Mesothelial cell of epicardium (in vitro differentiated cells): ENCODE results near the gene SMOC2. TPM values are rescaled to one million over a fixed set of nuclear protein-coding genes. Genes with fewer than 3 reads are reported as not detected.

Source experiments
- DNase-seq, 2 experiments: peaks; one replicate each; pipeline ENCODE4 v3.0.0; 2021; ENCODE audit warnings: low spot score in 2 of 2; ENCODE audit not compliant: unreplicated experiment in 2 of 2
- H3K27ac Mint-ChIP-seq: 2 replicates; pipeline ENCODE4 v1.8.0; 2021; ENCODE audit warnings: mixed read lengths
- H3K27me3 Mint-ChIP-seq: 2 replicates; pipeline ENCODE4 v1.8.0; 2021; ENCODE audit warnings: low read depth, mixed read lengths
- H3K36me3 Mint-ChIP-seq: 2 replicates; pipeline ENCODE4 v1.8.0; 2021; ENCODE audit warnings: mixed read lengths
- H3K4me1 Mint-ChIP-seq: 2 replicates; pipeline ENCODE4 v1.8.0; 2021; ENCODE audit warnings: mixed read lengths
- H3K4me3 Mint-ChIP-seq: 2 replicates; pipeline ENCODE4 v1.8.0; 2021; ENCODE audit warnings: mild to moderate bottlenecking, moderate library complexity, mixed read lengths
- H3K9me3 Mint-ChIP-seq: 2 replicates; pipeline ENCODE4 v1.8.0; 2021; ENCODE audit warnings: mixed read lengths
- total RNA-seq: library from RNA; stranded (reverse); gene quantifications from 3 replicates; pipeline ENCODE4 v1.2.1, GENCODE V29; 2021
- TF ChIP-seq, protein P1 (sequence below): fragments of 200-600 bp; sonication (generic); IDR thresholded peaks from one replicate; pipeline ENCODE4 v1.5.0; 2021; ENCODE audit warnings: antibody characterized with exemption; ENCODE audit not compliant: unreplicated experiment

The SMOC2 gene
- total RNA-seq, 1 donor from 2014 or later: 4.4 TPM

DNA sequence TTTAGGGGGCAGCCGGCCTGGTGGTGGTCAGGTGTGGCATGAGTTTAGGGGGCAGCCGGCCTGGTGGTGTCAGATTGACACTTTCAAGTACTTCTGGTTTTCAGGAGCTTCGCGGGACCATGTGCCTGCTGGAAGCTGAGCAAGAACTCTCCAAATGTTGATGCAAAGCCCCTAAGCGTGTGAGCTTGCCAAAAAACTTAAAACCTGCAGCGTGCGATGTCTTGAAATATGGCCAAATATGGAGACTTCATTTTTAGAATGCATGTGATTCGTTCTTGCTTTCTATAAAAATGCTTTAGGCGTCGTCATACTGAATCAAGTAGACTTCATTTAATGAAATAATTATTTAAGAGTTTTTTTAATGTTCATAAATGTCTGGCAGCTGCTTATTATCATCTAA lies 149.4 kb downstream of the SMOC2 start:
- TF ChIP-seq, protein P1, sequence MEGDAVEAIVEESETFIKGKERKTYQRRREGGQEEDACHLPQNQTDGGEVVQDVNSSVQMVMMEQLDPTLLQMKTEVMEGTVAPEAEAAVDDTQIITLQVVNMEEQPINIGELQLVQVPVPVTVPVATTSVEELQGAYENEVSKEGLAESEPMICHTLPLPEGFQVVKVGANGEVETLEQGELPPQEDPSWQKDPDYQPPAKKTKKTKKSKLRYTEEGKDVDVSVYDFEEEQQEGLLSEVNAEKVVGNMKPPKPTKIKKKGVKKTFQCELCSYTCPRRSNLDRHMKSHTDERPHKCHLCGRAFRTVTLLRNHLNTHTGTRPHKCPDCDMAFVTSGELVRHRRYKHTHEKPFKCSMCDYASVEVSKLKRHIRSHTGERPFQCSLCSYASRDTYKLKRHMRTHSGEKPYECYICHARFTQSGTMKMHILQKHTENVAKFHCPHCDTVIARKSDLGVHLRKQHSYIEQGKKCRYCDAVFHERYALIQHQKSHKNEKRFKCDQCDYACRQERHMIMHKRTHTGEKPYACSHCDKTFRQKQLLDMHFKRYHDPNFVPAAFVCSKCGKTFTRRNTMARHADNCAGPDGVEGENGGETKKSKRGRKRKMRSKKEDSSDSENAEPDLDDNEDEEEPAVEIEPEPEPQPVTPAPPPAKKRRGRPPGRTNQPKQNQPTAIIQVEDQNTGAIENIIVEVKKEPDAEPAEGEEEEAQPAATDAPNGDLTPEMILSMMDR: no peak
- H3K27me3 Mint-ChIP-seq: no peaks in the 10 kb centered on the region
- no peaks in the 10 kb centered on the region for H3K36me3 Mint-ChIP-seq
- peaks cover 5% of the 10 kb centered on the region for H3K9me3 Mint-ChIP-seq
- H3K4me1 Mint-ChIP-seq: no peaks in the 10 kb centered on the region
- H3K4me3 Mint-ChIP-seq: no peak overlapping the region
- H3K27ac Mint-ChIP-seq: no peak overlapping the region
- DNase-seq: no peak

DNA sequence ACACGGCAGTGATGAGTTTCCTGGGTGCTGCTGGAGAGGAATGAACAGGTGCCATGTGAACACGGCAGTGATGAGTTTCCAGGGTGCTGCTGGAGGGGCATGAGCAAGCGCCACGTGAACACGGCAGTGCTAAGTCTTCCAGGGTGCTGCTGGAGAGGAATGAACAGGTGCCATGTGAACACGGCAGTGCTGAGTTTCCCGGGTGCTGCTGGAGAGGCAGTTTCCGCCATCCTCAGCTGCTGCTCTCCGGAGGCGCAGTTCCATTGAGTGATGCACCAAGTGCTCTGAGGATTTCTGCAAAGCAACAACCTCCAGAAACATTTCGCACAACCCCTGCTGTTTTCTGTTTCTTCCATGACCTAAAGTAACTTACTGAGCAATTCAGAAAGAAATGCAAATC lies 155.4 kb downstream of the SMOC2 start:
- H3K4me1 Mint-ChIP-seq: no peaks in the 10 kb centered on the region
- H3K9me3 Mint-ChIP-seq: no peaks in the 10 kb centered on the region
- TF ChIP-seq, protein P1: no peak
- H3K36me3 Mint-ChIP-seq: no peaks in the 10 kb centered on the region
- no peak for DNase-seq
- no peak overlapping the region for H3K27ac Mint-ChIP-seq
- H3K4me3 Mint-ChIP-seq: no peak overlapping the region
- peaks cover 12% of the 10 kb centered on the region for H3K27me3 Mint-ChIP-seq

DNA sequence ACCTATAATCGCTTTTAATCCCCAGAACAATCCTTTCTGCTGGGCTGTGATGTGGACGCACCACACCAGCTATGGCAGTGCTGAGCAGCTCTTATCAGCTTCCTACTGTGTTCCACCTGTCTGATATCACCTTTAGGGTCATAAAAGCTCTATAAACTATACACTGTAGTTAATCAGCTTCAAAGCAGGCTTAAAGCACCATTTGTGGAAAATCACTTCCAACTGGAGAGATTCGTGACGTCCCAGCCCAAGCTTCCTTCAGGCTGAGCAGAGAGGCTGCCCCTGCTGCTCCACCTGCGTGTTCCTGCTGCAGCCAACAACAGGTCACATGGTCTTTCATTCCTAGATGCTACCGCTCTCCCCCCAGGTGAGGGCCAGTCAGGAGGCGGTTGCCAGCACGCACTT lies 156.5 kb downstream of the SMOC2 start:
- no peaks in the 10 kb centered on the region for H3K9me3 Mint-ChIP-seq
- no peak for DNase-seq
- no peaks in the 10 kb centered on the region for H3K36me3 Mint-ChIP-seq
- no peak overlapping the region for H3K27ac Mint-ChIP-seq
- TF ChIP-seq, protein P1: no peak
- peaks cover 12% of the 10 kb centered on the region for H3K27me3 Mint-ChIP-seq
- H3K4me3 Mint-ChIP-seq: no peak overlapping the region
- peaks cover 2% of the 10 kb centered on the region for H3K4me1 Mint-ChIP-seq

DNA sequence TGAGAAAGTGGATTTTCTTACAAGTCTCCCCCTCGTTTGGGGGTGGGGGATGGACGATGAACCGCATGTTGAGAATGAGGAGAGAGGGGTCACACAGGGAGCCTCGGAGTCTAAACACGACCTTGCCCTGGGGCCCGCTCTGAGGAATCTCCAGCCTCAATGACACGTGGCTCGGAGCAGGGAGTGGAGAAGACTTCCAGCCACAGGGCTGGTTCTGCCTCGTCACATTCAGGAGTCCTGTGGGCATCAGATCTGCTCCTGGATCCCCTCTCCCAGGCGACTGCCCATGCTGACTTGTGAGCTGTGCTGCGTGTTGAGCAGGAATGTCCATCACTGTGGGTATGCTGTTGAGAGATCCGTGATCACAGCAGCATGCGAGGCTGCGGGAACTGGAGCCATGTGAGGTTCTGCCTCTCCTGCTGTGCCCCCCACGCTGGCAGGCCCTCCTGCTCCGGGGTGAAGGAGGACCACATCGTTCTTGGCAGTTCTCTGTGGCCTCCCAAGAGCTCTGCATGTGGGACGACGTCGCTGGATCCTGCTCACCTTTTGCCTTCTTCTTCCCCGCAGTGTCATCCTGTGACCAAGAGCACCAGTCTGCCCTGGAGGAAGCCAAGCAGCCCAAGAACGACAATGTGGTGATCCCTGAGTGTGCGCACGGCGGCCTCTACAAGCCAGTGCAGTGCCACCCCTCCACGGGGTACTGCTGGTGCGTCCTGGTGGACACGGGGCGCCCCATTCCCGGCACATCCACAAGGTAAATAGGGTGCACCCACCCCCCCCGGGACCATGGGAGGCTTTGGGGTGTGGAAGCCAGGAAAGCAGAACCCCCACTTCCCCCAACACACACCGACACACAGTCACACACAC lies 157.5 kb downstream of the SMOC2 start:
- TF ChIP-seq, protein P1: no peak
- Mint-ChIP-seq H3K36me3 (no peaks in the 10 kb centered on the region), H3K4me1 (peaks cover 2% of the 10 kb centered on the region), H3K27ac (no peak overlapping the region), H3K27me3 (peaks cover 12% of the 10 kb centered on the region), H3K9me3 (no peaks in the 10 kb centered on the region), H3K4me3 (no peak overlapping the region)
- DNase-seq: no peak

DNA sequence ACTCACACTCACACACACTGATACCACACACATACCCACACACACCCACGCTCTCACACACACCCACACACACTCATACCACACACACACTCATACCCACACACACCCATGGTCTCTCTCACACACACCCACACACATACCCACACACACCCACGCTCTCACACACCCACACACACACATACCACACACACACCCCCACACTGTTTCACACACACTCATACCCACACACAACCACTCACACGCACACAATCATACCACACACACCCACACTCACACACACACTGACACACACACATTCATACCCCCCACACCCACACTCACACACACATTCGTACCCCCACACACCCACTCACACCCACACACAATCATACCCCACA lies 158.1 kb downstream of the SMOC2 start:
- peaks cover 2% of the 10 kb centered on the region for H3K4me1 Mint-ChIP-seq
- TF ChIP-seq, protein P1: no peak
- H3K27ac Mint-ChIP-seq: no peak overlapping the region
- H3K4me3 Mint-ChIP-seq: no peak overlapping the region
- no peaks in the 10 kb centered on the region for H3K36me3 Mint-ChIP-seq
- peaks cover 12% of the 10 kb centered on the region for H3K27me3 Mint-ChIP-seq
- H3K9me3 Mint-ChIP-seq: no peaks in the 10 kb centered on the region
- no peak for DNase-seq
